ENCODE measurements around the gene COA3.

COA3 gene

DNA sequence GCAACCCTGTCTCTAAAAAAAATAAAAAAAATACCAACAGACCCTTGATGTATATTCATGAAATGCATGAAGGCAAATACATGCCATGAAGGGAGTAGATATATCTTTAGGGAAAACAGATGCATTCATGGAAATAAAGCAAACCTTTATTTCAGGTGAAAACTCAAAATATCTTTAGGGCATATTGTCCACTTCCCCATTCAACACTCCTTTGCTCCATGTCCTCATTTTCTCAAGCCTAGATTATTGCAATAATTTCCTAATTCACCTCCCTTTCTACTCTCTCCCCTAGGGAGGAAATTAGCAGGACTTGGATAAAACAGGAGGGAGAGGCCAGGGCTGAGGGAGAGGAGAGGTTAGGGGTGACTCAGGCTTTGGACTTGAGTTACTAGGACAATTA, 31.0 kb downstream of the COA3 start:
- peak in 1 of 2 donors; percentile 44 for DNase-seq (ENCODE audit: low read depth in 2 of 2)
- H3K4me3 ChIP-seq (replicated peaks in 1 of 2; ENCODE audit: low read depth in 2 of 2, low read length in 2 of 2): no peak overlapping the region
- TF ChIP-seq, protein P1, sequence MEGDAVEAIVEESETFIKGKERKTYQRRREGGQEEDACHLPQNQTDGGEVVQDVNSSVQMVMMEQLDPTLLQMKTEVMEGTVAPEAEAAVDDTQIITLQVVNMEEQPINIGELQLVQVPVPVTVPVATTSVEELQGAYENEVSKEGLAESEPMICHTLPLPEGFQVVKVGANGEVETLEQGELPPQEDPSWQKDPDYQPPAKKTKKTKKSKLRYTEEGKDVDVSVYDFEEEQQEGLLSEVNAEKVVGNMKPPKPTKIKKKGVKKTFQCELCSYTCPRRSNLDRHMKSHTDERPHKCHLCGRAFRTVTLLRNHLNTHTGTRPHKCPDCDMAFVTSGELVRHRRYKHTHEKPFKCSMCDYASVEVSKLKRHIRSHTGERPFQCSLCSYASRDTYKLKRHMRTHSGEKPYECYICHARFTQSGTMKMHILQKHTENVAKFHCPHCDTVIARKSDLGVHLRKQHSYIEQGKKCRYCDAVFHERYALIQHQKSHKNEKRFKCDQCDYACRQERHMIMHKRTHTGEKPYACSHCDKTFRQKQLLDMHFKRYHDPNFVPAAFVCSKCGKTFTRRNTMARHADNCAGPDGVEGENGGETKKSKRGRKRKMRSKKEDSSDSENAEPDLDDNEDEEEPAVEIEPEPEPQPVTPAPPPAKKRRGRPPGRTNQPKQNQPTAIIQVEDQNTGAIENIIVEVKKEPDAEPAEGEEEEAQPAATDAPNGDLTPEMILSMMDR (IDR thresholded peaks at IDR 0.05; ENCODE audit: low read depth, low read length): no peak

DNA sequence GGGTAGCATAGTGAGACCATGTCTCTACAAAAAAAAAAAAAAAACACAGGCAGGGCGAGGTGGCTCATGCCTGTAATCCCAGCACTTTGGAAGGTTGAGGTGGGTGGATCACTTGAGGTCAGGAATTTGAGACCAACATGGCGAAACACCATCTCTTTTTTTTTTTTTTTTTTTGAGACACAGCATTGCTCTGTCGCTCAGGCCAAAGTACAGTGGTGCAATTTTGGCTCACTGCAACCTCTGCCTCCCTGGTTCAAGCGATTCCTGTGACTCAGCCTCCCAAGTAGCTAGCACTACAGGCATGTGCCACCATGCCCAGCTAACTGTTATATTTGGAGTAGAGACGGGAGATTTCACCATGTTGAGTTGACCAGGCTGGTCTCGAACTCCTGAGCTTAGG, 32.4 kb downstream of the COA3 start:
- no peak overlapping the region for H3K4me3 ChIP-seq (replicated peaks in 1 of 2; ENCODE audit: low read depth in 2 of 2, low read length in 2 of 2)
- DNase-seq (ENCODE audit: low read depth in 2 of 2): no peak
- TF ChIP-seq, protein P1 (IDR thresholded peaks at IDR 0.05; ENCODE audit: low read depth, low read length): no peak

DNA sequence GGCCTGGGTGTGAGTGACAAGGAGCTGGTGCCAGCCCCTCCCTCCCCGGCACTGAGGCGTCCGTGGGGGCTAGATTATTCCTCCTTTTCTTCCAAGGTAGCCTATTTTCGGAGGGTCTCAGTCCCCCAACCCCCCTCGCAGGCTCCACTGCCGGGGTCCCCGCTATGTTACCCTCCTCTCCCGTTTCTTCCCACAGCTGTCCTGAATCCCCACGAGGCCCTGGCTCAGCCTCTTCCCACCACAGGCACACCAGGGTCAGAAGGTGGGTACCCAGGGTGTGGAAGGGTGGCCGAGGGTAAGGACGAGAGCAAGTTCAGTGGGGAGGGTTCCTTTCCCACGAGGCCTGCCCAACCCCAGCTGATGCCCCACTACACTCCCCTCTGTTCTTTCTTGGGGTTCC, 36.9 kb downstream of the COA3 start:
- no peak for DNase-seq (ENCODE audit: low read depth in 2 of 2)
- peak overlapping the region; percentile 40 to 42 for H3K4me3 ChIP-seq (replicated peaks in 1 of 2; ENCODE audit: low read depth in 2 of 2, low read length in 2 of 2)
- TF ChIP-seq, protein P1 (IDR thresholded peaks at IDR 0.05; ENCODE audit: low read depth, low read length): no peak

DNA sequence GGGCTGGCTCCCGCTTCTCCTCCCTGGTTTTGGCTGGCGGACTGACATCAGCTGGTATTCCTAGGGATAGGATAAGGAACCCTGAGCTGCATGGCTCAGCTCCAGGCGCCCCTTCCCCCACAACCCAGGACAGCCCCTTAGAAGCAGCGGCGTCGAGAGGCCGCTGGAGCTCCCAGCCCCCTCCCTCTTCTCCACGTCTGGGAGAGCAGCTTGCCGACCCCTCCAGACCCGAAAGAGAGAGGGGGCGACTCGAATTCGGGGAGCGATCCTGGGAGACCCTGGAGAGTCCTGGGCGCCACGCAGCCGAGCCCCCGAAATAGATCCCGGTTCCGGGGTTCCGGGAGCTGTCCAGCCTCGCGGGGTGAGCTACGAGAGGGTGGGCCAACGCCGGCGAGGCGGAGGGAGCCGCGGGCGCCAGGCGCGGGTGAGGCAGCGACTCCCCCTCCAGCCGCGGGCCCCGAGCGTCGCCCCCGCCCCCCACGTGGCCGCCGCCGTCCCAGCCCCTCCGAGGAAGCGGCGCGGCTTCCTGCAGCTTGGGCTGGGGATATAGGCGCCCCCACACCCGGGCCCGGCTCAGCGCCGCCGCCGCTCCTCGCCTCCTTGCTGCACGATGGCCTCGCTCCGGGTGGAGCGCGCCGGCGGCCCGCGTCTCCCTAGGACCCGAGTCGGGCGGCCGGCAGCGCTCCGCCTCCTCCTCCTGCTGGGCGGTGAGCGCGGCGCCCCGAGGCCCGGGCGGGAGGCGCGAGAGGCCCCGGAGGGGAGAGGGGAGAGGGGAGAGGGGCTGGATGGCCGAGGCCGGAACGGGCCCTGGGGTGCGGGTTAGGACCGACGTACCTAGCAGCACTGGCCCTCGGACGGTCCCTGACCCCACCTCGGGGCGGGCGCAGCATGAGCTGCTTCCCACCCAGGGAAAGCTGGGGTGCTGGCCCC, 37.6 kb downstream of the COA3 start, which contains the start of gene RAMP2:
Gene RAMP2 (plus strand): TSS at position 576 of the 930 bp plus-strand sequence. CDS start 35 bp downstream, at position 611.
- no peak for DNase-seq (ENCODE audit: low read depth in 2 of 2)
- peak within 1 kb of the TSS; percentile 40 to 42 for H3K4me3 ChIP-seq (replicated peaks in 1 of 2; ENCODE audit: low read depth in 2 of 2, low read length in 2 of 2)
- TF ChIP-seq, protein P1 (IDR thresholded peaks at IDR 0.05; ENCODE audit: low read depth, low read length): no peak

DNA sequence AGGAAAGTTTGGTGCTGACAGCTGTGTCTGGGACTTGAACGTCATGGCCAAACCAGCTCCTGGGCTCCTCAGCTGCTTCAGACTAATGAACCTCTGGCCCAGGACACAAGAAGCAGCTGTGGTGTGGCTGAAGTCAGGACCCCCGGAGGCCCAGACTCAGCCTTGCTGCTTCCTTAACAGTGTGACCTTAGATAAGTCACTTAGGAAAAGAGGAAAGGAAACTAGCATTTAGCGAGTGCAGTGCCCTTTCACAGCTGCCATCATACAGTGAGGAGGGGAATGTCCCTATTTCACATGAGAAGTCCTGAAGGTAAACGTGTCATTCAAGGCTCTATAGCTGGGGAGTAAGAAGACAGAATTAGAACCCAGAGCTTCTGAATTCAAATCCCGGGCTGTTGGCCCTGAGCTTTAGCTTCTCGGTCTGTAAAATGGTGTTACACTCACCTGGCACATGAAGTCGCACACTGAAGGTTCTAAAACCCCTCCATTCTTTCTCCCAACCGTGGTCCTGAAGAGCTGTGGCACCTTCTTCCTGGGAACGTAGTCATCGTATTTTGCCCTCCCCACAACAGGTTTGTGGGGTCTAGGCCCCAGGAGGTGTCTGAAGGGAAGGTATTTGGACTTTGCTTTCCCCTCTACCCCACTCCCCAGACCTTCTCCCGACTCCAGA, 38.4 kb downstream of the COA3 start:
- TF ChIP-seq, protein P1 (IDR thresholded peaks at IDR 0.05; ENCODE audit: low read depth, low read length): no peak
- no peak for DNase-seq (ENCODE audit: low read depth in 2 of 2)
- H3K4me3 ChIP-seq (replicated peaks in 1 of 2; ENCODE audit: low read depth in 2 of 2, low read length in 2 of 2): peak overlapping the region in 1 of 2 donors; percentile 32

DNA sequence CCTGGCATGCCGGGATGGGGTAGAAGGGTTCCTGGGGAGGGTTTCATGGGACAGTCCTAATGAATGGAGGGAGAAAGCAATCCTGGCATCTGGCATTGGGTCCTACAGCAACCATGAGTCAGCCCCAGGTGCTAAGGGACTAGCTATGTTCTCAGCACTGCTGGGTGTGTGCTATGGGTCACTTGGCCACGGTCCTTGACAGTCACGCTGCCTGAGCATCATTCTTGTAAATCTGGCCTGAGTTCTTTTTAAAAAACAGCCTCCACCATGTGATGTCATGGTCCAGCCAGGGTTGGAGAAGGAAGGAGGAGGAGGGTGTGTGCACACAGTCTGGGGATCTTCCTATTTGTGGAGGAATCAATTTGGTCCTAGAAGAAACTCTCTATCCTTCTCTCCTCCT, 43.7 kb downstream of the COA3 start:
- TF ChIP-seq, protein P1 (IDR thresholded peaks at IDR 0.05; ENCODE audit: low read depth, low read length): no peak
- DNase-seq (ENCODE audit: low read depth in 2 of 2): peak; percentile 59 to 82
- H3K4me3 ChIP-seq (replicated peaks in 1 of 2; ENCODE audit: low read depth in 2 of 2, low read length in 2 of 2): no peak overlapping the region
